PC-3 (cell line): ENCODE data around the gene SCMH1.

ENCODE experiments used
- CTCF ChIP-seq: fragments of 300-600 bp; sonication (generic); conservative IDR thresholded peaks from 2 replicates; pipeline ENCODE4 v1.5.1; 2017; ENCODE audit warnings: antibody characterized with exemption, low read depth, mild to moderate bottlenecking, low read length
- EZH2 ChIP-seq: fragments of 300-600 bp; sonication (generic); IDR thresholded peaks from one replicate; pipeline ENCODE4 v1.6.1; 2017; ENCODE audit warnings: antibody characterized with exemption, mild to moderate bottlenecking, low read length; ENCODE audit not compliant: unreplicated experiment

GRCh38 chr1:41005876-41006275, 236.2 kb downstream of the SCMH1 start:
- TF ChIP-seq EZH2 (no peak), CTCF (no peak)
